Fibroblast of lung (primary cell): ENCODE measurements around the gene WDR72. TPM values are rescaled to one million over a fixed set of nuclear protein-coding genes. Genes with fewer than 3 reads are reported as not detected.

Experiments used
- DNase-seq, 2 donors: peaks; one replicate each; pipeline versions ENCODE4 v3.0.0 to v3.0.0-alpha.2; 2010; ENCODE audit warnings: low read depth in 2 of 2
- H2AFZ ChIP-seq: 2 replicates; pipeline ENCODE4 v1.5.1; 2012; ENCODE audit warnings: low read length, control low read depth, inconsistent platforms
- H3K27ac ChIP-seq: 2 replicates; pipeline ENCODE4 v1.5.1; 2011; ENCODE audit warnings: low read length, control low read depth; ENCODE audit not compliant: insufficient read depth
- H3K27me3 ChIP-seq: 2 replicates; pipeline ENCODE4 v1.5.1; 2011; ENCODE audit warnings: mild to moderate bottlenecking, low read length; ENCODE audit not compliant: control insufficient read depth, insufficient read depth
- H3K36me3 ChIP-seq: 2 replicates; pipeline ENCODE4 v1.5.1; 2011; ENCODE audit warnings: low read length; ENCODE audit not compliant: control insufficient read depth, insufficient read depth
- H3K4me1 ChIP-seq: 2 replicates; pipeline ENCODE4 v1.5.1; 2011; ENCODE audit warnings: low read length; ENCODE audit not compliant: control insufficient read depth, insufficient read depth; ENCODE audit errors: extremely low read depth
- H3K4me2 ChIP-seq: 2 replicates; pipeline ENCODE4 v1.5.1; 2011; ENCODE audit warnings: low read length, control low read depth; ENCODE audit not compliant: insufficient read depth; ENCODE audit errors: extremely low read depth
- H3K4me3 ChIP-seq, 4 experiments: fragments of 200-600 bp in 1 of 4; sonication (generic) in 1 of 4; replicated peaks in 1 of 4; 2 replicates each; pipeline ENCODE4 v1.5.1; 2011 to 2016; ENCODE audit warnings: low read length in 4 of 4, low read depth in 3 of 4, mild to moderate bottlenecking in 3 of 4, control low read depth in 2 of 4, inconsistent platforms in 1 of 4, mixed read lengths in 1 of 4; ENCODE audit not compliant: insufficient read depth in 1 of 4; ENCODE audit errors: control extremely low read depth in 1 of 4
- H3K79me2 ChIP-seq: 2 replicates; pipeline ENCODE4 v1.5.1; 2012; ENCODE audit warnings: mild to moderate bottlenecking, low read length, inconsistent platforms; ENCODE audit not compliant: control insufficient read depth, insufficient read depth
- H3K9ac ChIP-seq: 2 replicates; pipeline ENCODE4 v1.5.1; 2011; ENCODE audit warnings: mild to moderate bottlenecking, low read length, control low read depth; ENCODE audit not compliant: insufficient read depth
- H3K9me3 ChIP-seq: 2 replicates; pipeline ENCODE4 v1.5.1; 2012; ENCODE audit warnings: low read depth, low read length; ENCODE audit not compliant: control insufficient read depth, insufficient read depth
- H4K20me1 ChIP-seq: 2 replicates; pipeline ENCODE4 v1.5.1; 2011; ENCODE audit warnings: low read length; ENCODE audit not compliant: control insufficient read depth, insufficient read depth; ENCODE audit errors: extremely low read depth
- EZH2 ChIP-seq: IDR thresholded peaks from 2 replicates; pipeline ENCODE4 v1.5.1; 2012; ENCODE audit warnings: low read length, control low read depth, mild to moderate bottlenecking; ENCODE audit errors: missing control alignments
- polyA plus RNA-seq, 2 donors: library from polyadenylated mRNA; depleted of rRNA in 1 of 2; stranded (reverse) in 1 of 2; unstranded in 1 of 2; fragments of >200 nt; gene quantifications; 2 replicates each; pipeline ENCODE4 v1.2.1, GENCODE V29; 2011 to 2012; ENCODE audit warnings: missing spikeins in 1 of 2
- total RNA-seq: library from RNA; depleted of rRNA; stranded (reverse); fragments of >200 nt; gene quantifications from 2 replicates; pipeline ENCODE4 v1.2.1, GENCODE V29; 2014
- TF ChIP-seq, protein P1 (sequence below), 2 donors: IDR thresholded peaks in 1 of 2; conservative IDR thresholded peaks in 1 of 2; 1 replicate in 1 of 2; 2 replicates in 1 of 2; pipeline ENCODE4 v1.5.1; 2011 to 2012; ENCODE audit warnings: low read length in 2 of 2, control low read depth in 1 of 2, inconsistent platforms in 1 of 2, low read depth in 1 of 2, mild to moderate bottlenecking in 1 of 2

The WDR72 gene
- total and polyA plus RNA-seq, 2 donors (not counting 1 experiment from before 2014, with no cell fraction given): not detected

DNA sequence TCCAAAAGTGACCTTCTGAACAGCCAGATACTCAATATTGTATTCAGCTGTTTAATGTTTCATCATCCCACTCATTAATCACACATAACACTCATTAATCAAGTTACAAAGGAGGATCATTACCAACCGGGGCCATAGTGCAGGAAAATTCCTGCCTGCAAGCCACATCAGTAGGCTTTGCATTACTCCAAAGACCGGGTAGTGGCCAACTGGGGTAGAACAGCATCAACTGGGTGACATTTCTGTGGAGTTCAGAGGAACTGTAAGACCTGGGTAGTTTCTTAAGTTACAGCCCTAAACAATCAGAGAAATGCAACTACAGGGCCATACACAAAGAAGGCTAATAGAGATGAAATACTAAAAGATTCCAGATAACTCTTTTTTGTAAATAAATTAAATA is 253.1 kb downstream of the WDR72 start:
- Histone ChIP-seq H4K20me1 (no peaks in the 10 kb centered on the region), H2AFZ (no peak overlapping the region), H3K9ac (no peak overlapping the region), H3K27me3 (no peaks in the 10 kb centered on the region), H3K4me1 (no peaks in the 10 kb centered on the region), H3K79me2 (no peaks in the 10 kb centered on the region), H3K4me2 (no peak overlapping the region), H3K9me3 (no peaks in the 10 kb centered on the region), H3K27ac (no peak overlapping the region), H3K4me3 (no peak overlapping the region), H3K36me3 (no peaks in the 10 kb centered on the region)
- TF ChIP-seq EZH2: no peak
- TF ChIP-seq, protein P1, sequence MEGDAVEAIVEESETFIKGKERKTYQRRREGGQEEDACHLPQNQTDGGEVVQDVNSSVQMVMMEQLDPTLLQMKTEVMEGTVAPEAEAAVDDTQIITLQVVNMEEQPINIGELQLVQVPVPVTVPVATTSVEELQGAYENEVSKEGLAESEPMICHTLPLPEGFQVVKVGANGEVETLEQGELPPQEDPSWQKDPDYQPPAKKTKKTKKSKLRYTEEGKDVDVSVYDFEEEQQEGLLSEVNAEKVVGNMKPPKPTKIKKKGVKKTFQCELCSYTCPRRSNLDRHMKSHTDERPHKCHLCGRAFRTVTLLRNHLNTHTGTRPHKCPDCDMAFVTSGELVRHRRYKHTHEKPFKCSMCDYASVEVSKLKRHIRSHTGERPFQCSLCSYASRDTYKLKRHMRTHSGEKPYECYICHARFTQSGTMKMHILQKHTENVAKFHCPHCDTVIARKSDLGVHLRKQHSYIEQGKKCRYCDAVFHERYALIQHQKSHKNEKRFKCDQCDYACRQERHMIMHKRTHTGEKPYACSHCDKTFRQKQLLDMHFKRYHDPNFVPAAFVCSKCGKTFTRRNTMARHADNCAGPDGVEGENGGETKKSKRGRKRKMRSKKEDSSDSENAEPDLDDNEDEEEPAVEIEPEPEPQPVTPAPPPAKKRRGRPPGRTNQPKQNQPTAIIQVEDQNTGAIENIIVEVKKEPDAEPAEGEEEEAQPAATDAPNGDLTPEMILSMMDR (conservative IDR thresholded peaks at IDR 0.05 in 1 of 2, IDR thresholded peaks at IDR 0.05 in 1 of 2; ENCODE audit: low read depth in 1 of 2, low read length in 2 of 2): no peak
- no peak for DNase-seq

DNA sequence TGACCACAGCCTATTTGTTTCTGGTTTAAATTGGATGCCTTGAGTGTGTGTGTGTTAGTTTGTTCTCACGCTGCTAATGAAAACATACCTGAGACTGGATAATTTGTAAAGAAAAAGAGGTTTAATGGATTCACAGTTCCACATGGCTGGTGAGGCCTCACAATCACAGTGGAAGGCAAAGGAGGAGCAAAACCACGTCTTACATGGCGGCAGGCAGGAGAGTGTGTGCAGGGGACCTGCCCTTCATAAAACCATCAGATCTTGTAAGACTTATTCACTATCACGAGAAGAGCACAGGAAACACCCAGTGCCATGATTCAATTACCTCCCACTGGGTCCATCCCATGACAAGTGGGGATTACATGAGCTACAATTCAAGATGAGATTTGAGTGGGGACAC is 260.5 kb downstream of the WDR72 start:
- Histone ChIP-seq H3K9me3 (no peaks in the 10 kb centered on the region), H3K36me3 (no peaks in the 10 kb centered on the region), H3K4me2 (no peak overlapping the region), H3K79me2 (no peaks in the 10 kb centered on the region), H3K9ac (no peak overlapping the region), H3K27me3 (no peaks in the 10 kb centered on the region), H4K20me1 (no peaks in the 10 kb centered on the region), H3K4me1 (no peaks in the 10 kb centered on the region), H2AFZ (no peak overlapping the region), H3K4me3 (no peak overlapping the region), H3K27ac (no peak overlapping the region)
- DNase-seq: no peak
- TF ChIP-seq, protein P1 (conservative IDR thresholded peaks at IDR 0.05 in 1 of 2, IDR thresholded peaks at IDR 0.05 in 1 of 2; ENCODE audit: low read depth in 1 of 2, low read length in 2 of 2): no peak
- TF ChIP-seq EZH2: no peak

DNA sequence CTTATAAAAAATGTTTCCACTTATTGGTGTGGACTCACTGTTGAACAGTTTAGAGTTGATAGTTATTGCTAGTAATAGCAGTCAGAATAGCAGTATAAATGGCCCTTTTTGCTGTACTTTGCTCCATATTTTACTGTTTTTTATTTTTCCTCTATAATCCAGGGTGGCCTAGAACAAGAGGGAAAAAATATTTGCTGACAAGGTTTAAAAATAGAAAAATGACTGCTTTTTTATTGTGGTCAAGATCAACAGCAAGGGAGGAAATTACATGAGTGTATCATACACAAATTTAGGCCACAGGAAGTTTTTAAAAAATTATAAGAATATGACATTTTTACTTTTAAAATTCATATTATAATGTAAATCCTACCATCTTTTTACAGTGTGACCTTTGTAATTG is 269.1 kb downstream of the WDR72 start:
- no peaks in the 10 kb centered on the region for H3K9me3 ChIP-seq
- DNase-seq: no peak
- TF ChIP-seq EZH2: no peak
- TF ChIP-seq, protein P1 (conservative IDR thresholded peaks at IDR 0.05 in 1 of 2, IDR thresholded peaks at IDR 0.05 in 1 of 2; ENCODE audit: low read depth in 1 of 2, low read length in 2 of 2): no peak
- no peaks in the 10 kb centered on the region for H3K27me3 ChIP-seq
- H3K36me3 ChIP-seq: no peaks in the 10 kb centered on the region
- no peaks in the 10 kb centered on the region for H4K20me1 ChIP-seq
- H3K9ac ChIP-seq: no peak overlapping the region
- H3K27ac ChIP-seq: no peak overlapping the region
- no peak overlapping the region for H3K4me3 ChIP-seq
- H2AFZ ChIP-seq: no peak overlapping the region
- H3K79me2 ChIP-seq: no peaks in the 10 kb centered on the region
- no peak overlapping the region for H3K4me2 ChIP-seq
- H3K4me1 ChIP-seq: no peaks in the 10 kb centered on the region
